ENCODE data around the gene NPIPB8. TPM values are rescaled to one million over a fixed set of nuclear protein-coding genes. Genes with fewer than 3 reads are reported as not detected.
A peak's percentile ranks its signal among the peaks of the same experiment; 100 is the strongest.

Gene NPIPB8
- total and polyA plus RNA-seq, 2 of the 13 experiments (the other 11 are each of a cell fraction or from before 2014, with no cell fraction given), result 0.49 to 2.3 TPM

GRCh38 chr16:28596115-28596630, 41.7 kb upstream of the NPIPB8 start (continued):
- TF ChIP-seq ZNF318 (CRISPR knock-in tag; IDR thresholded peaks at IDR 0.05) (no peak), RBM22 (optimal IDR thresholded peaks at IDR 0.05; ENCODE audit: low read length) (no peak), ZNF407 (CRISPR knock-in tag; IDR thresholded peaks at IDR 0.05; ENCODE audit: not compliant biosample characterization) (no peak), ZNF274 (CRISPR knock-in tag; IDR thresholded peaks at IDR 0.05) (no peak), SOX5 (CRISPR knock-in tag; IDR thresholded peaks at IDR 0.05; ENCODE audit: borderline replicate concordance) (no peak), ZNF740 (CRISPR knock-in tag; IDR thresholded peaks at IDR 0.05) (no peak), ZNF770 (CRISPR knock-in tag; IDR thresholded peaks at IDR 0.05) (peak; percentile 62; the same call in 1 of the 2 replicates), ATF2 (CRISPR knock-in tag; IDR thresholded peaks at IDR 0.05) (no peak)

Measured in HepG2 (cell line).